Progenitor cell of endocrine pancreas (in vitro differentiated cells): Measurements from ENCODE around the gene PHF23. TPM values are rescaled to one million over a fixed set of nuclear protein-coding genes. Genes with fewer than 3 reads are reported as not detected.
"Not testable (repeated sequence)": the region's sequence is repeated elsewhere in the genome, so short reads cannot be mapped to it uniquely, and the experiment has no call there.

ENCODE experiments used
- DNase-seq: peaks from one replicate; pipeline ENCODE4 v3.0.0; 2021; ENCODE audit warnings: low spot score; ENCODE audit not compliant: unreplicated experiment
- H3K27ac Mint-ChIP-seq: 2 replicates; pipeline ENCODE4 v1.8.0; 2021; ENCODE audit warnings: mild to moderate bottlenecking, moderate library complexity, mixed read lengths
- H3K27me3 Mint-ChIP-seq: 2 replicates; pipeline ENCODE4 v1.8.0; 2021; ENCODE audit warnings: mixed read lengths
- H3K36me3 Mint-ChIP-seq: 2 replicates; pipeline ENCODE4 v1.8.0; 2022; ENCODE audit warnings: mixed read lengths; ENCODE audit not compliant: insufficient read depth
- H3K4me1 Mint-ChIP-seq: 2 replicates; pipeline ENCODE4 v1.8.0; 2021; ENCODE audit warnings: low read depth, mixed read lengths
- H3K4me3 Mint-ChIP-seq: 2 replicates; pipeline ENCODE4 v1.8.0; 2021; ENCODE audit warnings: low read depth, mild to moderate bottlenecking, moderate library complexity, mixed read lengths
- H3K9me3 Mint-ChIP-seq: 2 replicates; pipeline ENCODE4 v1.8.0; 2021; ENCODE audit warnings: low read depth, mixed read lengths
- total RNA-seq: library from RNA; stranded (reverse); gene quantifications from 2 replicates; pipeline ENCODE4 v1.2.1, GENCODE V29; 2021
- TF ChIP-seq, protein P1 (sequence below): fragments of 200-600 bp; sonication (generic); IDR thresholded peaks from one replicate; pipeline ENCODE4 v1.5.0; 2021; ENCODE audit warnings: antibody characterized with exemption, mild to moderate bottlenecking; ENCODE audit not compliant: unreplicated experiment

PHF23 gene
- total RNA-seq, 1 donor from 2014 or later: 73.7 TPM

DNA sequence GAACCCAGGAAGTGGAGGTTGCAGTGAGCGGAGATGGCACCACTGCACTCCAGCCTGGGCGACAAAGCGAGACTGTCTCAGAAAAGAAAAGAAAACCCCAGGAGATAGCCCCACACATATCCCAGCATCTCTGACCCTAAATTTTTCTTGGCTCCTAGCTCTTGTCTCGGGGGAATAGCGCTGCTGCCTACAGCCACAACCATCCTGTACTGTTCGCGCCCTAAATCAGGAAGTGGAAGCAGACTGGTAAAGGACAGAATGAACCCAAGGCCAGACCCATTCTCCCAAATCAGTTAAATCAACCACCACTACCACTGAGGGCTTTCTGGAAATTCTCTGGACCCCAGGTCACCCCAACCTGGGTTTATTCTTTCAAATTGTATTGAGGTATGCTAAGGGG lies 10.6 kb upstream of the PHF23 start:
- peak overlapping the region; percentile 96 for H3K4me3 Mint-ChIP-seq
- no peaks in the 10 kb centered on the region for H3K9me3 Mint-ChIP-seq
- H3K27ac Mint-ChIP-seq: no peak overlapping the region
- TF ChIP-seq, protein P1, sequence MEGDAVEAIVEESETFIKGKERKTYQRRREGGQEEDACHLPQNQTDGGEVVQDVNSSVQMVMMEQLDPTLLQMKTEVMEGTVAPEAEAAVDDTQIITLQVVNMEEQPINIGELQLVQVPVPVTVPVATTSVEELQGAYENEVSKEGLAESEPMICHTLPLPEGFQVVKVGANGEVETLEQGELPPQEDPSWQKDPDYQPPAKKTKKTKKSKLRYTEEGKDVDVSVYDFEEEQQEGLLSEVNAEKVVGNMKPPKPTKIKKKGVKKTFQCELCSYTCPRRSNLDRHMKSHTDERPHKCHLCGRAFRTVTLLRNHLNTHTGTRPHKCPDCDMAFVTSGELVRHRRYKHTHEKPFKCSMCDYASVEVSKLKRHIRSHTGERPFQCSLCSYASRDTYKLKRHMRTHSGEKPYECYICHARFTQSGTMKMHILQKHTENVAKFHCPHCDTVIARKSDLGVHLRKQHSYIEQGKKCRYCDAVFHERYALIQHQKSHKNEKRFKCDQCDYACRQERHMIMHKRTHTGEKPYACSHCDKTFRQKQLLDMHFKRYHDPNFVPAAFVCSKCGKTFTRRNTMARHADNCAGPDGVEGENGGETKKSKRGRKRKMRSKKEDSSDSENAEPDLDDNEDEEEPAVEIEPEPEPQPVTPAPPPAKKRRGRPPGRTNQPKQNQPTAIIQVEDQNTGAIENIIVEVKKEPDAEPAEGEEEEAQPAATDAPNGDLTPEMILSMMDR: no peak
- no peaks in the 10 kb centered on the region for H3K27me3 Mint-ChIP-seq
- peaks cover 13% of the 10 kb centered on the region for H3K36me3 Mint-ChIP-seq
- no peak for DNase-seq
- peaks cover 25% of the 10 kb centered on the region for H3K4me1 Mint-ChIP-seq

DNA sequence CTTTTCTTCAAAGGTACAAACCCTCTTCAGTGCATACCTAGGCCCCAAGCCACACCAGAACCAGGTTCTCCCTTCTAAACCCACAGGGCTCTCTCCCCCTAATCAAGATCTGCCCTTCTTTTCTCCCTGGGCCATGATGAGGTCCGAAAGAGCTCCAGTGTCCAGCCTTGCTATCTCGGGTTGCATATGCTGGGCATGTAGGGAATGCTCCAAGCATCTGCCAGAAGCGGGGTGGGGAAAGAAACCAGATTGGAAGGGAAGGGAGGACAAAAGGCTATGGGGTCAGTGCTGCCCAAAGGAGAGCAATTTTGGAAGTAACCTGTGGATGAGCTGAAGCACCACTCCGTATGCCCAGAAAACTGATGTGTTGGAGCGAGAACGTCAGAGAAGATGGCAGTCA lies 10.0 kb upstream of the PHF23 start:
- H3K9me3 Mint-ChIP-seq: no peaks in the 10 kb centered on the region

DNA sequence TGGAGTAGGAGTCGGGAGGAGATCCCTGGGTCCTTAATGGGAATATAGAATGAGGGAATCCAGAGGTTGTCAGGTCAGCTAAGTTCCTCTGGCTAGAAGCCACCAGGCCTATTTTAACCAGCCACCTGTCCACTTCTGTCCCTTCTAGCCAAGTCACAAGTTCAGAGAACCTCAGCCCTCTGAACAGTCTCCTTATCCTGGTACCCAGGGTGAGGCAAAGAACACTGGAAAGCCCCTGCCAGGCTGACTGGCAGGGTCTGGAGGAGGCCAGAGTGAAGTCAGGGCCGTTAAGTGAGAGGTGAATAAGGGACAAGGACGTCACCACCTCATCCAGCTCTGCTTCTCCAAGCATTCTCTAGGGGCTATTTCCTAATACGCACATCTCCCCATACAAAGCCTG lies 9.5 kb upstream of the PHF23 start:
- DNase-seq: no peak
- H3K27me3 Mint-ChIP-seq: no peaks in the 10 kb centered on the region
- no peak overlapping the region for H3K4me3 Mint-ChIP-seq
- H3K36me3 Mint-ChIP-seq: peaks cover 13% of the 10 kb centered on the region
- peak overlapping the region; percentile 86 for H3K27ac Mint-ChIP-seq
- peaks cover 24% of the 10 kb centered on the region for H3K4me1 Mint-ChIP-seq
- H3K9me3 Mint-ChIP-seq: no peaks in the 10 kb centered on the region
- TF ChIP-seq, protein P1: no peak

More for the DNA sequence above, 10.0 kb upstream of the PHF23 start:
- peaks cover 12% of the 10 kb centered on the region for H3K36me3 Mint-ChIP-seq
- no peaks in the 10 kb centered on the region for H3K27me3 Mint-ChIP-seq
- no peak for DNase-seq
- H3K4me3 Mint-ChIP-seq: peak overlapping the region; percentile 61
- H3K4me1 Mint-ChIP-seq: peaks cover 25% of the 10 kb centered on the region
- peak overlapping the region; percentile 86 for H3K27ac Mint-ChIP-seq
- TF ChIP-seq, protein P1: no peak

DNA sequence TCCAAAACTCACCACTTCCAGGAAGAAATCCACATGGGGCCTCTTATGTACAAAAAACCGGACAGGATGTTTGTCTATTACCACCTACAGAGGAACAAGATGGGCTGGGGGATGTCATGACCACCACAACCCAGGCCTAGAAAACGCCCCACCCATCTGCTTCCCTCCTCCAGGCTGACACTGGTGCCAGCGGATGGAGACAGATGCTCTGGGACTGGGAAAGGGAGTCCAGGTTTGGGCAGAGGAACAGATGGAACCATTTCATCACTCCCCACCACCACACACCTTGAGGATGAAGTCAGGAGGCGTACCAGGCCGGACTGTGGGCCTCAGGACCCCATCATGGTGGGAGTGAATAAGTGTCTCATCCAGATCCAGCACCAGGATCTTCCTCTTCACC lies 7.5 kb upstream of the PHF23 start:
- Mint-ChIP-seq H3K36me3 (peaks cover 14% of the 10 kb centered on the region), H3K9me3 (no peaks in the 10 kb centered on the region), H3K27ac (peak overlapping the region; percentile 85), H3K4me3 (no peak overlapping the region), H3K4me1 (peaks cover 18% of the 10 kb centered on the region), H3K27me3 (no peaks in the 10 kb centered on the region)
- TF ChIP-seq, protein P1: no peak
- no peak for DNase-seq

DNA sequence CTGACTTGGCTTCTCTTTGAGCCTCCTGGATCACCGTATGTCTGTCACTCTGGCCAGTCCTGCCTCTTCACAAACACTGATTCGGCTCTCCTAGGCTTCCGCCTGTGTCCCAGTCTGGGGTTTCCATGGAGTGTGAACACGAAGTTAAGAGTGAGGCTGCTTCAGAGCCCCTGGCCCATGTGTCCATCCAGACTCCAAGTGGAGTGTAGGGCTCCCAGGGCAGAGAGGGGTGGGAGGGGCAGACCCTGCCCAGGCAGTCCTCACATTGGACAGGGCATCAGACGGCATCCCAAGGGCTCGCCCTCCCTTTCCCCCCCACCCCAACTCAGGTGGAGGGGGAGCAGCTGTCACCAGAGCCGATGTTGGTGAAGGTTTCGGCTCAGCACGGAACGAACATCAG lies 4.6 kb upstream of the PHF23 start:
- Mint-ChIP-seq H3K36me3 (peaks cover 20% of the 10 kb centered on the region), H3K27ac (peak overlapping the region; percentile 94), H3K4me3 (peak overlapping the region; percentile 24), H3K4me1 (peaks cover 23% of the 10 kb centered on the region)
- not testable (repeated sequence) for H3K9me3 Mint-ChIP-seq, DNase-seq, H3K27me3 Mint-ChIP-seq

DNA sequence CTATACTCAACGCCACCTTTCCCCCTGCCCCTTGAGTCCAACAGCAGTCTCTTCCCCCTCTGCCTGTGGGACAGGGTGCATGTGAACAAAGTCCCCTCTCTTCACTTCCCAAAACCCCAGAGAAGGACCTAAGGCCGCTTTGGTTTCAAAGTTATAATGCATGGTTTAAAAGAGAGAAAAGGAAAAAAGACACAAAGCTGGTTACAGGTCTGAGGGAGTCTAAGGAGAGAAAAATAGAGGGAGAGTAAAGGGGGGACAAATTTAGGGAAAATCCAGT lies 4.1 kb upstream of the PHF23 start:
- TF ChIP-seq, protein P1: no peak
- Mint-ChIP-seq H3K4me1 (peaks cover 23% of the 10 kb centered on the region), H3K4me3 (peak overlapping the region; percentile 97), H3K36me3 (peaks cover 20% of the 10 kb centered on the region), H3K27me3 (no peaks in the 10 kb centered on the region), H3K9me3 (no peaks in the 10 kb centered on the region), H3K27ac (peak overlapping the region; percentile 94)
- no peak for DNase-seq
